Neuron (in vitro differentiated cells): ENCODE results near the gene ZNF616.
"Not testable (repeated sequence)": the region's sequence is repeated elsewhere in the genome, so short reads cannot be mapped to it uniquely, and the experiment has no call there.

ENCODE experiments used
- H2AFZ ChIP-seq: one replicate; pipeline ENCODE4 v1.6.1; 2013; ENCODE audit warnings: low read depth, mild to moderate bottlenecking, inconsistent platforms, low read length, moderate library complexity
- H3K27me3 ChIP-seq: one replicate; pipeline ENCODE4 v1.6.1; 2013; ENCODE audit warnings: low read length; ENCODE audit not compliant: insufficient read depth
- H3K36me3 ChIP-seq: one replicate; pipeline ENCODE4 v1.6.1; 2013; ENCODE audit warnings: low read length; ENCODE audit not compliant: insufficient read depth
- H3K4me1 ChIP-seq: one replicate; pipeline ENCODE4 v1.6.1; 2013; ENCODE audit warnings: low read length; ENCODE audit not compliant: insufficient read depth
- H3K4me3 ChIP-seq: 2 replicates; pipeline ENCODE4 v1.5.1; 2013; ENCODE audit warnings: mild to moderate bottlenecking, low read length, moderate library complexity
- H3K9me3 ChIP-seq: one replicate; pipeline ENCODE4 v1.6.1; 2013; ENCODE audit warnings: low read length

Gene ZNF616

DNA sequence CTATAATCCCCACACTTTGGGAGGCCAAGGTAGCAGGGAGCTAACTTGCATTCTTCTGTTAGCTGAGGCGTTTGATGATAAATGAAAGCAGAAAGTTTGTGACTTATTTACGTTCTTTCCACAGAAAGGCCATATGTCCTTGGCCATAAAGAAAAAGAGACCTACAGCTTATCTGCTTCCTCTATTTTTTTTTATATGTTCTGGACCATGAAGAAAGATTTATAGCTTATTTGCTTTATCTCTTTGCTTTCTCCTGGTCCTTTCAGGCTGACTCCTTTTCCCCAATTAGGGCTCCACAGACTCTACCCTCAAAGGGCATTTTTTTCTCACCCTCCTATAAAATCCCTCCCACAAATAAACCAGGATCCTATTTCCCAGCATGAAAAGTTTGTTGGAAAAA lies 1.5 kb upstream of the ZNF616 start:
- H3K36me3 ChIP-seq, result peaks cover 5% of the 10 kb centered on the region
- H3K27me3 ChIP-seq, result no peaks in the 10 kb centered on the region
- peaks cover 7% of the 10 kb centered on the region for H3K4me1 ChIP-seq
- H2AFZ ChIP-seq, result no peak overlapping the region
- no peak overlapping the region for H3K4me3 ChIP-seq
- peaks cover 9% of the 10 kb centered on the region for H3K9me3 ChIP-seq

GRCh38 chr19:52140032-52140710 lies 433 bp upstream of the ZNF616 start:
- Histone ChIP-seq H2AFZ (peak overlapping the region; percentile 74), H3K4me1 (peaks cover 7% of the 10 kb centered on the region), H3K9me3 (peaks cover 18% of the 10 kb centered on the region), H3K4me3 (peak overlapping the region; percentile 78), H3K36me3 (peaks cover 9% of the 10 kb centered on the region), H3K27me3 (no peaks in the 10 kb centered on the region)

DNA sequence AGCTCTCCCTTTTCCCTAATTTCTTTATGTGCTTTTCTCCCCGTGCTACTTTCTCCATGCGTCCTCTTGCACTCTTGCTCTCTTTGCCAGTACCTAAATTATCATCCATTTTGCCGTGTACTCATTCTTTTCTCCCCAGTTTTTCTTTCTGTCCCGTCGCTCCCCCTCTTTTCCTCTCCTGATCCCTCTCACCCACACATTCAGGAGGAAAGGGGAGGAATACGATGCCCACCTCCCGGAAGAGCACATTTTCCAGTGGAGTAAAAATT lies 821 bp downstream of the ZNF616 start:
- Histone ChIP-seq H3K4me1 (peaks cover 7% of the 10 kb centered on the region), H3K36me3 (peaks cover 20% of the 10 kb centered on the region), H3K27me3 (no peaks in the 10 kb centered on the region), H3K9me3 (peaks cover 31% of the 10 kb centered on the region), H2AFZ (peak overlapping the region; percentile 62), H3K4me3 (peak overlapping the region; percentile 78)

DNA sequence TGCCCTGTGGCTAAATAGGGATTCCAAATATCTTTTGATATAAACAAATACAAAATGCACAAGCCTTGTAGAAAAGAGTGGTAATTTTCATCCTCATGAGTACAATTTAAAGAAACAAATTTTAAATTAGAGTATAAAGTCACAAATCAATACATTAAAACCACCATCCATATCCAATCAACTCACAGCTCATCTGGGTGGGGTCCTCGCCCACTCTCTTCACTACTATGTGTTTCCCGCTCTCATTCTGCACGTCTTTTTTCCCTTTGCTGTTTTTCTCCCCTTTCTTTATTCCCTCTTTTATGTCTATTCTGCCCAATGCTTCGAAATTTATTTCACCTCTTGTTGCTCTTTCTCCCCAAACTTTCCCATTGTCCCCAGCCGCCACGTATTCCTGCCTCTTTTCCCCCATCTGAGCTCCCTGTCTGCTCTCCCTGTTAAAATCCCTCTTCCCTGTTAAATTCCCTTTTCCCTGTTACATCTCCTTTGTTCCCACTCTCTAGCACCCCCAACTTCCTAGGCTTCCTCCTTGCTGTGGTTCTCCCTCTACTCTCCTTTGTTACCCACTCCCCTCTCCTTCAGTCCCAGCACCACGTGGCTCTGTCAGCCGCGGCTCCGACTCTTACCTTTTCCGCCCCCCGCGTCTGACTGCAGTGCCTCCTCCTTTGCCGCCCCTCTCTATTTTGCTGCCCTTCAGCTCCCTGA lies 1.3 kb downstream of the ZNF616 start:
- H3K36me3 ChIP-seq, result peaks cover 20% of the 10 kb centered on the region
- H2AFZ ChIP-seq, result peak overlapping the region; percentile 62
- H3K4me1 ChIP-seq, result peaks cover 7% of the 10 kb centered on the region
- H3K27me3 ChIP-seq, result no peaks in the 10 kb centered on the region
- peak overlapping the region; percentile 78 for H3K4me3 ChIP-seq
- H3K9me3 ChIP-seq, result peaks cover 36% of the 10 kb centered on the region

- no peaks in the 10 kb centered on the region for H3K27me3 ChIP-seq
- H3K9me3 ChIP-seq, result peaks cover 72% of the 10 kb centered on the region
- H3K36me3 ChIP-seq, result peaks cover 89% of the 10 kb centered on the region
- no peak overlapping the region for H3K4me3 ChIP-seq
- no peaks in the 10 kb centered on the region for H3K4me1 ChIP-seq
- H2AFZ ChIP-seq, result no peak overlapping the region
Observed at GRCh38 chr19:52120286-52120685, 19.5 kb downstream of the ZNF616 start.

GRCh38 chr19:52115526-52116053 lies 24.1 kb downstream of the ZNF616 start:
- H3K4me1 ChIP-seq, result no peaks in the 10 kb centered on the region
- H3K36me3 ChIP-seq, result peaks cover 78% of the 10 kb centered on the region
- H2AFZ ChIP-seq, result no peak overlapping the region
- H3K27me3 ChIP-seq, result no peaks in the 10 kb centered on the region
- no peak overlapping the region for H3K4me3 ChIP-seq
- peaks cover 85% of the 10 kb centered on the region for H3K9me3 ChIP-seq

DNA sequence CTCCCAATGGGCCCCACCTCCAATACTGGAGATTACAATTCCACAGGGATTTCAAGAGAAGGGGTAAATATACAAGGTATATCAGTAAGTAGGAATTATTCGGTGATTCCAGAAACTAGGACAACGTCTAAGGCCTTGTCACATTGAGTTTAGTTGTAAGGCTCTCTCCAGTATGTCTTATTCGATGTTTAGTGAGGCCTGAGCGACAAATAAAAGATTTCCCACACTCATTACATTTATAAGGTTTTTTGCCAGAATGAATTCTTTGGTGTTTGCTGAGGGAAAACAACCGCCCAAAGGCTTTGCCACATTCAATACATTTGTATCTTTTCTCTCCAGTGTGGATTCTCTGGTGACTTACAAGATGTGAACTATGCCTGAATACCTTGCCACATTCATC lies 25.0 kb downstream of the ZNF616 start:
- Histone ChIP-seq H3K4me3 (no peak overlapping the region), H3K9me3 (peaks cover 79% of the 10 kb centered on the region), H3K4me1 (no peaks in the 10 kb centered on the region), H3K27me3 (no peaks in the 10 kb centered on the region), H2AFZ (no peak overlapping the region), H3K36me3 (peaks cover 69% of the 10 kb centered on the region)

DNA sequence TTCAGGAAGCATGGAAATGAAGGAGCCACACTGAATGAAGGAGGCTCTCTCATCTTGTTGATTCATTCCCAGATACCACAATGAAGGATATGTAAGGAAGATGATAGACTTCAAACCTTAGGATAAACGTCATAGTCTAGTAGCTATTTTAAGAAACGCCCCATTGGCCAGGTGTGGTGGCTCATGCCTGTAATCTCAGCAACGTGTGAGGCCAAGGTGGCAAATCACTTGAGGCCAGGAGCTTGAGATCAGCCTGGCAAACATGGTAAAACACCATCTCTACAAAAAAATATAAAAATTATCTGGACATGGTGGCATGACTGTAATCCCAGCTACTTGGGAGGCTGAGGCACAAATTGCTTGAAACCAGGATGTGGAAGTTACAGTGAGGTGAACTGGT lies 27.1 kb downstream of the ZNF616 start:
- Histone ChIP-seq H3K27me3 (no peaks in the 10 kb centered on the region), H2AFZ (no peak overlapping the region), H3K9me3 (peaks cover 64% of the 10 kb centered on the region), H3K4me3 (no peak overlapping the region), H3K36me3 (peaks cover 49% of the 10 kb centered on the region), H3K4me1 (no peaks in the 10 kb centered on the region)

GRCh38 chr19:52110780-52111179 lies 29.0 kb downstream of the ZNF616 start:
- Histone ChIP-seq H3K4me3 (no peak overlapping the region), H3K27me3 (no peaks in the 10 kb centered on the region), H2AFZ (no peak overlapping the region), H3K36me3 (peaks cover 34% of the 10 kb centered on the region), H3K9me3 (peaks cover 52% of the 10 kb centered on the region), H3K4me1 (no peaks in the 10 kb centered on the region)

- H3K9me3 ChIP-seq, result peaks cover 7% of the 10 kb centered on the region
Observed at GRCh38 chr19:52102782-52103181, 37.0 kb downstream of the ZNF616 start.

DNA sequence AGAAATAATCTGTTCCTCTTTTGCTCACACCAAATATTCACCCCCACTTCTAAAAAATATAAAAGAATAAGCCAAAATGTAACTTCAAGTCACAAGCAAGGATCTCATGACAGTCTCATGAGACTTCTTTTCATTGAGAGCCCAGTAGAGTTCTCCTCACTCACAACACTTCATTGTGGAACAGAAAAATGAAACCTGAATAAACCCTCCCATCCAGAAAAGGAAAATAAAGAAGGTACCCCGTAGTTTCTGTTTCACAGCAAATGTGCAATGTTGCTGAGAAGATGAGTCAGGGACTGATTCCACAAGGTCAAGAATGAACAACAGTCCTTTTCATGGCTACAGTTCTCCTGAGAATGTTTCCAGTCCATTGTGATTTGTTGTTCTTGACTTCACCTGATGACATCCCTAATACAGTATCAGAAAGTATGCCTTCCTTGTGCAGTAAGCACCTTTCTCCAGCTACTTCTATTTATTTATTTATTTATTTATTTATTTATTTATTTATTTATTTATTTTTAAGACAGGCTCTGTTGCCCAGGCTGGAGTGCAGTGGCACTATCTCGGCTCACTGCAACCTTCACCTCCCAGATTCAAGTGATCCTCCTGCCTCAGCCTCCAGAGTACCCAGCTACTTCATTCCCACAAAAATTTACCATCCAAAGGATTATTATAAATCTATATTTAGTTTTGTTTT lies 37.7 kb downstream of the ZNF616 start:
- Histone ChIP-seq H3K36me3 (no peaks in the 10 kb centered on the region), H3K4me1 (no peaks in the 10 kb centered on the region), H3K9me3 (peaks cover 5% of the 10 kb centered on the region), H3K4me3 (no peak overlapping the region), H3K27me3 (no peaks in the 10 kb centered on the region), H2AFZ (no peak overlapping the region)

More at GRCh38 chr19:52102782-52103181, 37.0 kb downstream of the ZNF616 start:
- Histone ChIP-seq H3K36me3 (no peaks in the 10 kb centered on the region), H2AFZ (no peak overlapping the region), H3K4me3 (no peak overlapping the region), H3K4me1 (no peaks in the 10 kb centered on the region), H3K27me3 (no peaks in the 10 kb centered on the region)

DNA sequence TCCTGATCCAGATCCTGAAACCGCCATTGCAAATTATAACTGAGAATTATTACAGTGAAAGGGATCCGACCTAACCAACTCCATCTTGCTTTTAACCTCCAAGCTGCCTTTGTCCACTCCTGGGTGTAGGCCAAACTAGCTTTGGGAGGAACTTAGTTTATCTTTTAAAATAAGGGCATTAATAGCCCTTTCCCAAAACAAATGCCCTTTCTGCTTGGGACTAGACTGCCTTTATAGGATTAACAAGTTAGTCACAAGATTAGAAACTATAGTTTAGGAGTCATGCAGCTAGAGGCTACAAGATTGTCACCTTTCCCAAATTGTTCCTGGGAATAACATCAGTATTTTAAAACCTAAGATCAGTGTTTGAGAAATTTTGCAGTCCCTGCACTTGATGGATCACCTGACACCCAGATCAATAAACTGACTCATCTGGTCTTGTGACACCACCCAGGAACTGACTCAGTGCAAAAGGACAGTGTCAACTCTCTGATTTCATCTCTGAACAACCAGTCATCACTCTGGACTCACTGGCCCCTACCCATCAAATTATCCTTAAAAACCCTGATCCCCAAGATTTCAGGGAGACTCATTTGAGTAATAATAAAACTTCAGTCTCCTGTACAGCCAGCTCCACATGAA lies 40.1 kb downstream of the ZNF616 start:
- Histone ChIP-seq H3K27me3 (no peaks in the 10 kb centered on the region), H3K4me3 (no peak overlapping the region), H2AFZ (no peak overlapping the region), H3K9me3 (peaks cover 7% of the 10 kb centered on the region), H3K4me1 (no peaks in the 10 kb centered on the region), H3K36me3 (no peaks in the 10 kb centered on the region)

GRCh38 chr19:52096416-52096815 lies 43.3 kb downstream of the ZNF616 start:
- H3K27me3 ChIP-seq, result not testable (repeated sequence)
- H3K36me3 ChIP-seq, result peaks cover 18% of the 10 kb centered on the region
- H2AFZ ChIP-seq, result peak overlapping the region; percentile 97
- H3K4me1 ChIP-seq, result peaks cover 11% of the 10 kb centered on the region
- H3K9me3 ChIP-seq, result peaks cover 18% of the 10 kb centered on the region
- peak overlapping the region; percentile 98 for H3K4me3 ChIP-seq
